A549 (cell line): Measurements from ENCODE around the gene ATL1. TPM values are rescaled to one million over a fixed set of nuclear protein-coding genes. Genes with fewer than 3 reads are reported as not detected.

ENCODE experiments used
- ATAC-seq, 2 experiments: fragments of 200-7000 bp in 1 of 2; fragments of >200 bp in 1 of 2; cut with Nextera tagmentation in 1 of 2; cut with Tn5 transposase in 1 of 2; 3 replicates each; pipeline versions ENCODE4 v1.8.0 to v1.9.1; 2018 to 2020; ENCODE audit warnings: mild to moderate bottlenecking in 1 of 2, moderate library complexity in 1 of 2
- CTCF ChIA-PET: fragments of 300-600 bp; sonication (Branson Sonifier 250); formaldehyde crosslinking; extraction: SDS; loops from one replicate; lab custom pipeline; 2021; ENCODE audit warnings: antibody characterized with exemption, inconsistent platforms; lab: Yijun Ruan, JAX
- POLR2A ChIA-PET: fragments of 350-600 bp; formaldehyde crosslinking; extraction: SDS; loops from one replicate; lab custom pipeline; 2021; ENCODE audit warnings: antibody characterized with exemption, inconsistent platforms; lab: Yijun Ruan, JAX
- DNase-seq, 2 experiments: peaks; one replicate each; pipeline versions ENCODE4 v3.0.0 to v3.0.0-alpha.2; 2011 to 2016; ENCODE audit warnings: low read depth in 1 of 2, low spot score in 1 of 2
- FAIRE-seq: peaks from 2 replicates; lab custom pipeline; 2011; peaks lifted over from hg19 to GRCh38; lab: Jason Lieb, UNC
- H3K27ac ChIP-seq, 2 experiments: fragments of >200 bp; sonication (Bioruptor Twin); formaldehyde crosslinking; 3 replicates each; pipeline ENCODE4 v1.5.1; 2016 to 2017
- H3K4me1 ChIP-seq: fragments of >200 bp; sonication (Bioruptor Twin); formaldehyde crosslinking; 3 replicates; pipeline ENCODE4 v1.6.1; 2016
- H3K4me2 ChIP-seq: fragments of >200 bp; sonication (Bioruptor Twin); formaldehyde crosslinking; 3 replicates; pipeline ENCODE4 v1.6.1; 2016
- H3K4me3 ChIP-seq: fragments of >200 bp; sonication (Bioruptor Twin); formaldehyde crosslinking; 3 replicates; pipeline ENCODE4 v1.5.1; 2016
- H3K9me3 ChIP-seq: fragments of >200 bp; sonication (Bioruptor Twin); formaldehyde crosslinking; 3 replicates; pipeline ENCODE4 v1.6.1; 2016
- CTCF ChIP-seq: fragments of >200 bp; sonication (Bioruptor Twin); formaldehyde crosslinking; IDR thresholded peaks from 3 replicates; pipeline ENCODE4 v1.5.1; 2016
- EHMT2 ChIP-seq: fragments of 200-600 bp; sonication (generic); IDR thresholded peaks from 2 replicates; pipeline ENCODE4 v1.6.1; 2016; ENCODE audit warnings: antibody characterized with exemption, low read depth, mild to moderate bottlenecking, moderate library complexity
- FOSL2 ChIP-seq, 2 experiments: fragments of 450-650 bp in 1 of 2; fragments of >200 bp in 1 of 2; sonication (Bioruptor Twin) in 1 of 2; formaldehyde crosslinking; IDR thresholded peaks; 2 replicates each; pipeline versions ENCODE4 v1.5.0 to v1.6.1; 2016 to 2020; ENCODE audit warnings: mild to moderate bottlenecking in 1 of 2, moderate library complexity in 1 of 2
- FOXS1 ChIP-seq: fragments of 250-450 bp; sonication (Bioruptor Pico); IDR thresholded peaks from 2 replicates; pipeline ENCODE4 v1.5.0; 2020; ENCODE audit warnings: mild to moderate bottlenecking, moderate library complexity
- GATA3 ChIP-seq: IDR thresholded peaks from 2 replicates; pipeline ENCODE4 v1.6.1; 2012; ENCODE audit warnings: borderline replicate concordance
- HDAC2 ChIP-seq: fragments of 200-600 bp; sonication (generic); IDR thresholded peaks from 2 replicates; pipeline ENCODE4 v1.6.1; 2016
- HES2 ChIP-seq: fragments of >200 bp; sonication (Bioruptor Twin); formaldehyde crosslinking; IDR thresholded peaks from 2 replicates; pipeline ENCODE4 v1.6.1; 2016
- HEYL ChIP-seq: fragments of 250-450 bp; sonication (Bioruptor Pico); IDR thresholded peaks from 2 replicates; pipeline ENCODE4 v1.8.0; 2021; ENCODE audit warnings: mild to moderate bottlenecking, moderate library complexity
- HMGXB4 ChIP-seq: fragments of 250-450 bp; sonication (Bioruptor Pico); IDR thresholded peaks from 2 replicates; pipeline ENCODE4 v1.5.0; 2021; ENCODE audit warnings: mild to moderate bottlenecking, moderate library complexity, borderline replicate concordance
- JUN ChIP-seq, 2 experiments: fragments of >200 bp; sonication (Bioruptor Twin); formaldehyde crosslinking; IDR thresholded peaks; 2 replicates in 1 of 2; 3 replicates in 1 of 2; pipeline ENCODE4 v1.6.1; 2016 to 2017
- JUNB ChIP-seq: fragments of >200 bp; sonication (Bioruptor Twin); formaldehyde crosslinking; IDR thresholded peaks from 2 replicates; pipeline ENCODE4 v1.6.1; 2016
- MYC ChIP-seq: IDR thresholded peaks from 2 replicates; pipeline ENCODE4 v1.6.1; 2012; ENCODE audit warnings: mild to moderate bottlenecking, inconsistent platforms, low read length, improper control_type of control experiment, borderline replicate concordance
- POLR2A ChIP-seq: IDR thresholded peaks from 2 replicates; pipeline ENCODE4 v1.6.1; 2012; ENCODE audit warnings: mild to moderate bottlenecking, low read length
- POLR2AphosphoS2 ChIP-seq: conservative IDR thresholded peaks from 2 replicates; pipeline ENCODE4 v1.6.1; 2012; ENCODE audit warnings: low read length, improper control_type of control experiment, inconsistent platforms
- RAD21 ChIP-seq, 2 experiments: fragments of >200 bp in 1 of 2; sonication (Bioruptor Twin) in 1 of 2; formaldehyde crosslinking in 1 of 2; IDR thresholded peaks in 1 of 2; conservative IDR thresholded peaks in 1 of 2; 2 replicates in 1 of 2; 3 replicates in 1 of 2; pipeline ENCODE4 v1.6.1; 2012 to 2018; ENCODE audit warnings: inconsistent platforms in 1 of 2
- SMC3 ChIP-seq: fragments of >200 bp; sonication (Bioruptor Twin); formaldehyde crosslinking; IDR thresholded peaks from 3 replicates; pipeline ENCODE4 v1.6.1; 2018; ENCODE audit warnings: inconsistent platforms
- SREBF2 ChIP-seq: fragments of 450-650 bp; IDR thresholded peaks from 2 replicates; pipeline ENCODE4 v1.6.1; 2014; ENCODE audit warnings: mild to moderate bottlenecking, moderate library complexity
- TFCP2L1 ChIP-seq: fragments of 250-450 bp; sonication (Bioruptor Pico); IDR thresholded peaks from 2 replicates; pipeline ENCODE4 v1.5.0; 2021; ENCODE audit warnings: mild to moderate bottlenecking
- TP53 ChIP-seq: fragments of 250-450 bp; sonication (Bioruptor Pico); IDR thresholded peaks from 2 replicates; pipeline ENCODE4 v1.5.0; 2021; ENCODE audit warnings: mild to moderate bottlenecking, moderate library complexity
- USF2 ChIP-seq: fragments of 450-650 bp; IDR thresholded peaks from 2 replicates; pipeline ENCODE4 v1.6.1; 2014; ENCODE audit warnings: antibody characterized with exemption
- ZC3H11A ChIP-seq: fragments of 450-650 bp; IDR thresholded peaks from 2 replicates; pipeline ENCODE4 v1.6.1; 2014; ENCODE audit warnings: antibody characterized with exemption, mild to moderate bottlenecking
- ZFP36 ChIP-seq: fragments of 450-650 bp; IDR thresholded peaks from 2 replicates; pipeline ENCODE4 v1.6.1; 2014; ENCODE audit warnings: borderline replicate concordance; ENCODE audit not compliant: partially characterized antibody
- ZNF302 ChIP-seq: fragments of 250-450 bp; sonication (Bioruptor Pico); IDR thresholded peaks from 2 replicates; pipeline ENCODE4 v1.9.0; 2021; ENCODE audit warnings: inconsistent platforms, mild to moderate bottlenecking, moderate library complexity
- WGBS: methylation state at CpG from one replicate; pipeline ENCODE4 v1.1.6; 2017; ENCODE audit errors: missing lambda C conversion rate; 5-methylcytosine and 5-hydroxymethylcytosine counted together
- polyA plus RNA-seq, 4 experiments: library from polyadenylated mRNA; depleted of rRNA in 3 of 4; stranded (reverse); fragments of >200 nt; fragmentation: RNase III in 1 of 4; extraction: RNeasy Plus Mini Kit Qiagen cat#74134 plus additional on column Dnase treatment in 1 of 4; gene quantifications; 2 replicates in 3 of 4; 3 replicates in 1 of 4; pipeline ENCODE4 v1.2.3, GENCODE V29; 2011 to 2017
- TF ChIP-seq, protein P1 (sequence below): IDR thresholded peaks from 2 replicates; pipeline ENCODE4 v1.6.1; 2012

ATL1 gene
- polyA plus RNA-seq, 2 of the 4 experiments (the other 2 are of a cell fraction) = 4.7 to 5.1 TPM

- CTCF ChIA-PET = interaction anchor here (1.1 to 3.0 kb wide), 4 partner anchors 16 to 161 kb away, joined by 4 to 13 read pairs (median 10); no protein-coding TSS in a partner anchor
- TF ChIP-seq MYC = no peak
- peak; percentile 96 for TF ChIP-seq ZC3H11A
- no peak overlapping the region for H3K4me2 ChIP-seq
- ATAC-seq = no peak
- no peak for FAIRE-seq
- H3K9me3 ChIP-seq = no peaks in the 10 kb centered on the region
- POLR2A ChIA-PET = no interaction called here
- no peaks in the 10 kb centered on the region for H3K4me1 ChIP-seq
- 65% methylated on average over 2 of the region's 2 CpGs for WGBS
- H3K27ac ChIP-seq = no peak overlapping the region
- no peak for DNase-seq
- no peak overlapping the region for H3K4me3 ChIP-seq
Observed at GRCh38 chr14:50616275-50616674, 56.3 kb downstream of the ATL1 start.

GRCh38 chr14:50619569-50620141, 59.7 kb downstream of the ATL1 start:
- DNase-seq = peak; percentile 34 to 55
- Histone ChIP-seq H3K4me1 (no peaks in the 10 kb centered on the region), H3K4me2 (no peak overlapping the region), H3K9me3 (no peaks in the 10 kb centered on the region), H3K4me3 (no peak overlapping the region), H3K27ac (no peak overlapping the region)
- CTCF ChIA-PET = interaction anchor here (0.6 to 5.2 kb wide), 26 partner anchors 10 to 359 kb away, joined by 3 to 61 read pairs (median 3); no protein-coding TSS in a partner anchor
- peak; percentile 94 to 95 for ATAC-seq
- POLR2A ChIA-PET = interaction anchor here (0.6 to 1.3 kb wide), 2 partner anchors 49 to 60 kb away, joined by 3 to 4 read pairs; partner anchors contain the start of genes ATL1 and SAV1
- FAIRE-seq = peak; percentile 94
- TF ChIP-seq SMC3 = peak; percentile 66
- TF ChIP-seq FOXS1 (CRISPR knock-in tag) = no peak
- TF ChIP-seq USF2 = no peak
- peak; percentile 60 to 72 for TF ChIP-seq RAD21 (conservative IDR thresholded peaks at IDR 0.05 in 1 of 2, IDR thresholded peaks at IDR 0.05 in 1 of 2)
- TF ChIP-seq HMGXB4 = no peak
- no peak for TF ChIP-seq POLR2AphosphoS2
- peak; percentile 60 for TF ChIP-seq CTCF
- TF ChIP-seq POLR2A = no peak
- whole genome bisulfite sequencing = 74% methylated on average over 5 of the region's 5 CpGs

- CTCF ChIA-PET = interaction anchor here (0.6 to 5.2 kb wide), 10 partner anchors 10 to 360 kb away, joined by 3 to 61 read pairs (median 4); no protein-coding TSS in a partner anchor
- WGBS = 58% methylated on average over 4 of the region's 4 CpGs
- TF ChIP-seq HES2 = no peak
- TF ChIP-seq EHMT2 = no peak
- Histone ChIP-seq H3K4me2 (no peak overlapping the region), H3K4me1 (no peaks in the 10 kb centered on the region), H3K9me3 (no peaks in the 10 kb centered on the region), H3K27ac (no peak overlapping the region), H3K4me3 (no peak overlapping the region)
- no peak for DNase-seq
- POLR2A ChIA-PET = interaction anchor here (1.3 kb wide), 1 partner anchor 48 kb away, joined by 4 read pairs; the partner anchor contains the start of gene SAV1
- FAIRE-seq = no peak
- ATAC-seq = no peak
Observed at GRCh38 chr14:50620341-50620740, 60.4 kb downstream of the ATL1 start.

DNA sequence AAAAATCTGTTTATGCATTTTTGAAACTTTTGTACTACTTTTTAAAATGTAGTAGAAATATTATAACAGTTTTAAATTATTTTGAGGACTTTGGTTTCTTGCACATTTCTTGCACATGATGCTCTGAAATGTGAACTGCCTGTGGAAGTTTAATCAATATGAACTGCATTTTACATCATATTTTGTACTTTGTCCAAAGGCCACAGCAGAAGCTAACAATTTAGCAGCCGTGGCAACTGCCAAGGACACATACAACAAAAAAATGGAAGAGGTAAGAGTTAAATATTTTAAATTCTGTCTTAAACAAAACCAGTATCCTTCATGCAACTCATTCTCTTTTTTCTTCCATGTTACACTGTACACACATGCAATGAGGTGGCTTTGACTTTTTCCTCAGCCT, 63.0 kb downstream of the ATL1 start:
- no peaks in the 10 kb centered on the region for H3K4me1 ChIP-seq
- no peak overlapping the region for H3K4me2 ChIP-seq
- DNase-seq (no peak), ATAC-seq (no peak), FAIRE-seq (no peak)
- 85% methylated on average over 1 of the region's 1 CpG for WGBS
- ChIA-PET CTCF (interaction anchor here (5.2 kb wide), 1 partner anchor 152 kb away, joined by 61 read pairs; no protein-coding TSS in a partner anchor), POLR2A (no interaction called here)
- no peaks in the 10 kb centered on the region for H3K9me3 ChIP-seq
- H3K27ac ChIP-seq = no peak overlapping the region
- no peak overlapping the region for H3K4me3 ChIP-seq
- TF ChIP-seq HEYL (CRISPR knock-in tag) (no peak), SREBF2 (no peak), GATA3 (no peak), HDAC2 (no peak), TFCP2L1 (CRISPR knock-in tag) (no peak), ZFP36 (no peak), TP53 (no peak), SMC3 (no peak), JUN (IDR thresholded peaks at IDR 0.05) (no peak), FOSL2 (IDR thresholded peaks at IDR 0.05) (no peak), FOSL2 (CRISPR knock-in tag; IDR thresholded peaks at IDR 0.05) (no peak), JUNB (no peak), ZNF302 (CRISPR knock-in tag) (no peak), USF2 (no peak)
- TF ChIP-seq, protein P1, sequence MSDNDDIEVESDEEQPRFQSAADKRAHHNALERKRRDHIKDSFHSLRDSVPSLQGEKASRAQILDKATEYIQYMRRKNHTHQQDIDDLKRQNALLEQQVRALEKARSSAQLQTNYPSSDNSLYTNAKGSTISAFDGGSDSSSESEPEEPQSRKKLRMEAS = no peak
